ENCODE results near the gene TNIK.
"Not testable (repeated sequence)": the region's sequence is repeated elsewhere in the genome, so short reads cannot be mapped to it uniquely, and the experiment has no call there.

The TNIK gene

DNA sequence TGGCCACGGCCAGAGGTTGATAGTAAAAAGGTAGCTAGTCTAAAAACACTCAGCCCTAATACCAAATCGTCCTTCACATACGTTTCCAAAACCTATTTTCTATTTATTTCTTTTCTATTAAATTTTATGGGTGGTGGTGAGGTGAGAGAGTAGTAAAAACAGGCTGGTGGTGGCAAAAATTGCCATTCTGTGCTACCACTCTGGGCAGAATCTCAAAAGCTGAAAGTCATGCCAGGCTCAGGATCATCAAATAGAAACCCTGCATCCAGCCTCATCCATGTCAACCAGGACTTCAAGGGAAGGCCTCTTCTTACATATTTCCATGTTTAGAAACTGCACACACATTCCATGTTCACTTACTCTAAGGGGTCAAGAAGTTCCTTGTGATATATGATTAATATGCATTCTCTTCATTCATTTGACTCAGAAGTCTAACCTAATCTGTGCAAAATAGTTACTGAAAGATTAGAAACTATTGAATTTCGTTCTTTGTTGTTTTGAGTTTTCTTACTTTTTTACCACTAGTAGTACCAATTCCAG is 153.1 kb downstream of the TNIK start:
- no peak for DNase-seq (ENCODE audit: low spot score)

DNA sequence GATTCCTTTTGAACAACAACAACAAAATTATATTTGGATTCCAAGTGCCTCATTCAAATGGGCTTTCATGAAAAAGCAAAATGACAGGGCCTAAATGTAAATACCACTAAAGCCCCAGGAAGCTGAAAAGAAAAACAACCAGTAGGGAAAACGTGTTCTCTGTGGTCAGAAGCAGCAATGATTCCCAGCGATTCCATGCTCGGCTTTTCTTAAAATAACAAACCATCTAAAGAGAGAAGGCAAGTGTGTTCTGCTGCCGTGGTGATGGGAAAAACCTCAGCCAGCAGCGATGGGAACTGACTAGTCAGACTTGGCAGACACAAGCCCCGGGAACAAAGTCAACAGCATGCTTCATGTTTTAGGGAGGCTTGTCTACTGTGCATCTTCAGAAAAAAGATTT is 153.6 kb downstream of the TNIK start:
- no peak for DNase-seq (ENCODE audit: low spot score)

DNA sequence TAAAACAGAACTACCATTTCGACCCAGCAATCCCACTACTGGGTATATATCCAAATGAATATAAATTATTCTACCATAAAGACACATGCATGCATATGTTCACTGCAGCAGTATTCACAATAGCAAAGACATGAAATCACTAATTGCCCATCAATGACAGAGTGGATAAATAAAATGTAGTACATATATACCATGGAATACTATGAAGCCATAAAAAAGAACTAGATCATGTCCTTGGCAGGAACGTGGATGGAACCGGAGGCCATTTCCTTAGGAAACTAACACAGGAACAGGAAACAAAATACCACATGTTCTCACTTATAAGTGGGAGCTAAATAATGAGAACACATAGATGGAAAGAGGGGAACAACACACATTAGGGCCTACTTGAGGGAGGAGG is 154.4 kb downstream of the TNIK start:
- not testable (repeated sequence) for DNase-seq (ENCODE audit: low spot score)

DNA sequence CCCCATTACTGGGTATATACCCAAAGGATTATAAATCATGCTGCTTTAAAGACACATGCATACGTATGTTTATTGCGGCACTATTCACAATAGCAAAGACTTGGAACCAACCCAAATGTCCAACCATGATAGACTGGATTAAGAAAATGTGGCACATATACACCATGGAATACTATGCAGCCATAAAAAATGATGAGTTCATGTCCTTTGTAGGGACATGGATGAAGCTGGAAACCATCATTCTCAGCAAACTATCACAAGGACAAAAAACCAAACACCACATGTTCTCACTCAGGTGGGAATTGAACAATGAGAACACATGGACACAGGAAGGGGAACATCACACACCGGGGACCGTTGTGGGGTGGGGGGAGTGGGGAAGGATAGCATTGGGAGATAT is 155.7 kb downstream of the TNIK start:
- not testable (repeated sequence) for DNase-seq (ENCODE audit: low spot score)

DNA sequence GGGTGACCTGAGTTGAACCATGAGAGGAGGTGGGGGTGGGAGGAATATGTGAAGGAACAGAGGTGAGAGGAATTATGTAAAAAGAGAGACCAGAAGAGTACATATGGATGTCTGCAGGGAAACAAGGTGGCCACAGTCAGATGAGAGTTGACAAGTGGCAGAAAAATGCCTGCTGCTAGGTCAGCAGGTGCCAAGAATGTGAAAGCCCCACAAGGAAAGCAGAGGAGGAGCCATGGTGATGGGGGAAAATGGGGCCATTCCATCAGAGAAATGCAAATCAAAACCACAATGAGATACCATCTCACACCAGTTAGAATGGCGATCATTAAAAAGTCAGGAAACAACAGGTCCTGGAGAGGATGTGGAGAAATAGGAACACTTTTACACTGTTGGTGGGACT is 156.2 kb downstream of the TNIK start:
- not testable (repeated sequence) for DNase-seq (ENCODE audit: low spot score)

DNA sequence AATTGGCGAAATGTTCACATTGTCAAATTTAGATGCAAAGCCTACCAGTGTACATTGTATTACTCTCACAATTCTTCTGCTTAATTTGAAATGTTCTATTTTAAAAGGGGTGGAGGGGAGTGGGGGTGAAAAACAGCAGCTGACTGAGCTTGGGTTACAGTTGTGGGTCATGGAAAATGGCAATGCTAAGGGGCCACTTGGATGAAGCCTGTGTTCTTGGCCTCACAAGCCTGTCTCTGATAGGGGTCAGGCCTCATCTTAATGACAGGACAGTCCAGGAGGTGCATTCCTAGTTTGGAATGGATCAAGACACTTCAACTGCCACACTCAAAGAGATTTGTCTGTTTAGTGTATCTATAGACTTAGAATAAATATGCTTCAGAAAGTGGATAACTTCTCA is 158.2 kb downstream of the TNIK start:
- DNase-seq (ENCODE audit: low spot score) = no peak

DNA sequence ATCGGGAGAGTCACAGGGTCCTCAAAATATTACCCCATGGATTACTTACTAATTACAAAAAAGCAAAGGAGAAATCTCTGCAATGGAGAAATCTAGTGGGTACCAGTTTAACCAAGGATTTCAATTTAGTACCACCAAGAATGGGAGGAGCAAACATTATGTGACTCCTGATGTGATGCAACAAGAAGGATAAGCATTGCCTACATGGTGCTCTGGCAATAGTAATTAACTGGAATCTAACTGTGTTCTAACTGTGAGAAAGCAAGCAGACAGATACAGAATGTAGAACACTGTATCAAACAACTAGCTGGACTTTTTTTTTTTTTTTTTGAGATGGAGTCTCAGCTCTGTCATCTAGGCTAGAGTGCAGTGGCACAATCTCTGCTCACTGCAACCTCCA is 159.2 kb downstream of the TNIK start:
- DNase-seq (ENCODE audit: low spot score) = no peak

DNA sequence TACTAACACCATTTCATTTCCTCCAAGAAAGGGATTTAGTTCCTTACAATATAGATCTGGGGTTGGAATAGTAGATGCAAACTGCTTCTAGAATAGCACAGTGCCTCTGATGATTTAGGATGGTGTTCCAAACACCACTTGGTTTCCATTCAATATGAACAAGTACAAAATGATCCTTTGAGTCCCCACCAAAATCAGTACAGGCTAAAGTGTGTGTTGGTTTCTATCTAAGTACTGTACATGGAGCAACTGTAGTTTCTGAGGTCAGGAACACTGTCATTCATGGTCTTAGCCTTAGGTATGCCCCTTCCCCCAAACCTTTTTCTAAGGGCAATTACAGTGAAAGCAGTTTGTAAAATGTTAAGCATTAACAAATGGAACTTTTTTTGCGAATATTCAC is 162.3 kb downstream of the TNIK start:
- no peak for DNase-seq (ENCODE audit: low spot score)

DNA sequence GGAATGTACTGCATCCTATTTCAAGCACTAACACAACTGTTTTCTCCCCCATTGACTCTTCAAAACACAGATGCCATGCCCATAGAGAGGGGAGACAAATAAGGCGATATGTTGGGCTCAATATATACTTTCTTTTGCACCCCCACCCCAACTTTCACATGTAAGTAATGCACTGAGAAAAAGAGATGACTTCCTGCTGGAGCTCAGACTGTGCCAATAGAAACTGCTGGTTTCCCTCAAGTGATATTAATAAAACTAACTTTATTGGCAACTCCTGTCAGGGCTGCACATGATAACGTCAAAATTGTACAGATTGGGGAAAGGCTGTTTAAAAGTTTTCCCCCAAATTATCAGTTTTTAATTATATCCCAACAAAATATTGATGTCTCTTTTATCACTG is 163.0 kb downstream of the TNIK start:
- no peak for DNase-seq (ENCODE audit: low spot score)

DNA sequence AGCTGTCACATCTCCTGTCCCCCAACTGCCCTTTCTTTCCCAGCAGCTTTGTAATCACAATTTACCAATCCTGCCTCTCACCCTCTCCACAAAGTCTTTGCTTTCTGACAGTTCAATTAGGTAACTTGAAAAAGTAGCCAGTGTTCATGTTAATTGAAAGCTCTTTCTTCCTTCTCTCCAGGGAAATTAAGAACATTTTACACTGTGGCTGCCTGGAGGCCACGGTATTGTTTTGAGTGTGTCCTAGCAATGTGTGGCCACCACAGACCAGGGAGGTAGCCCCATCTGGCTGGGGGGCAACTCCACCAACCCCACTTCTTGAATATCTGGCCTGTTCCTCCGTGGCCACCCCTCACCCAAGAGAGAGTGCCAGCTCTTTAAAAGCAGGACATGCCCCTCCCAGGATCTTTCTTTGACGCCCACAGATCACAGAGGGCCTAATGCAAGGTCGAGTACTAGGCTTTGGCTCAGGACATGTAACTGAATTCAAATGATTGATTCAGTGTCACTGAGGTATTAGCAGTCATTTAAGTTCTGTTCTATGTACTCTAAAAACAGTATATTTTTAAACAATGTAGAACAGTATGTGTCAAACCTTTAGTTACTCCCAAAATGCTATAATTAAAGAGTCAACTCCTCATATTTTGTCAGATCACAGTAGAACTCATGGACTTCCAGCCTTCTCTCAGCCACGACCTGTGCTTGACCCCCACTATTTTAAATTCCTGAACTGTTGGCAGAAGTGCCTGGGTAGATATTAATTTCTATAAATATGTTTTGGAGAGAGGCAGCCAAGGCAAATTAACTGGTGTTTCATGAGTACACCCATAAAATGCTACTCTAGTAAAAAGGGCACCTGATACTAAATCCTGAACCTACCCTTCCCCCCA is 164.5 kb downstream of the TNIK start:
- DNase-seq (ENCODE audit: low spot score) = no peak

DNA sequence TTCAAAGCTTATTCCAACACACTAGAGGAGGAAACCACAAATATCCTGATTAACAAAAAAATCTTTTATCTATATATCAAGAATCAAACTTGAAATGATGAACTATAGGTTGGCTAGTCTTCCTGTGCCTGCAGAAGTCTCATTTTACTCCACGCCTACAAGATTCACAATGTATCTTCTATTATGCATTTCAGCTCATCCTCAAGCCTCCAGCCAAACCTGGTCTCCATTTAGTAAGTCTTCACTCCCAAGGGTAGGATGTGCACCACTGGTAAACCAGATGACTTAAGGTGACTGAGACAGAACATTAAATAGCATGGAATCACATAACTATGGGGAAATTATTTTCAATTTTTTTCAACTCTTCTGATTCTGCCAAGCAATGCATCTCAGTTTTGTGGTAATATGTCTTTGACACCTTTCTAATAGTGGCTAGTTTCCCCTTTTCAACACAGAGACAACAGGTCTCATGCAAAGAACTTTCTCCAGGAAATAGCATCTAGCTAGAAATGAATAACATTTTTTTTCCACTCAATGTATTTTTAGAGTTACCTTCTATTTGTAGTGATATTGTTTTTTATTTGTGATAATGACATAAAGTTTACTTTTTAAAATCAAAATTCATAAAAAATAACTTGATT is 166.9 kb downstream of the TNIK start:
- no peak for DNase-seq (ENCODE audit: low spot score)

DNA sequence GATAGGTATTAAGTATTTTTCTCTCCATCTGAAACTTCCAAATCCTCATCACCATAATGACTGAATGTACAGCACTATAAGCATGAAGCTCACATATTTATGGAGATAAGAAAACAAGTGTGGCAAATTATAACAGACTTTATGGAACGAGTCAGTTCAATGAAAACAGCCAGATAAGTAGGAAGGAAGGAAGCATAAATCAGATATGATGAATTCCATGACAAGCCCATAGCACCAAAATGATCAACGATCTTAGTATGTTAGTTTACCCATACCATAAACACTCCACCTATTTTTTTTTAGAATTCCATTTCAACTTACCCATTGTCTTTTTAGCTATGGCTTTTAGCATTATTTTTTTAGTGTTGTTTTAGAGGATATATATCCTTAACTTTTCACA is 169.5 kb downstream of the TNIK start:
- no peak for DNase-seq (ENCODE audit: low spot score)

DNA sequence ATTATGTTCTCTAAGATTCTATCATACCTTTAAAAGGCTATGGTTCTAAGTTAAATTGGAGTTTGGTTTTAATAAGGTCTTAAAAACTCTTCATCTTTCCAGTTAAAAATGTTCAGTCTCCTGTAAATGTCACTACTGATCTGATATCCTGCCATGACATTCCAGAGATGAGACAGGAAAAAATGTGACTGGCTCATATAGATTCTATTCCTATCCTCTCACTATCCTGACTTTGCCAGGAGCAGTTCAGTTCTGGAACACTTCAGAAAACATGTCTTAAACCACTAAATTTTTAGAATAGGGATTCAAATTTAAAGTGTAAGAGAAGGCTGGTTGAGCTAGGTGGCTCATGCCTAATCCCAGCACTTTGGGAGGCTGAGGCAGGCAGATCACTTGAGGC is 170.9 kb downstream of the TNIK start:
- DNase-seq (ENCODE audit: low spot score) = no peak

DNA sequence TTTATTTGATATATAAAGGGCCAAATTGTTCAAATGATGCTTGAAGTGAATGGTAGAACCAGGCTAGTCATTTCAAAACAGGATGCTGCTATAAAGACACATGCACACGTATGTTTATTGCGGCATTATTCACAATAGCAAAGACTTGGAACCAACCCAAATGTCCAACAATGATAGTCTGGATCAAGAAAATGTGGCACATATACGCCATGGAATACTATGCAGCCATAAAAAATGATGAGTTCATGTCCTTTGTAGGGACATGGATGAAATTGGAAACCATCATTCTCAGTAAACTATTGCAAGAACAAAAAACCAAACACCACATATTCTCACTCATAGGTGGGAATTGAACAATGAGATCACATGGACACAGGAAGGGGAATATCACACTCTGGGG is 172.4 kb downstream of the TNIK start:
- not testable (repeated sequence) for DNase-seq (ENCODE audit: low spot score)

DNA sequence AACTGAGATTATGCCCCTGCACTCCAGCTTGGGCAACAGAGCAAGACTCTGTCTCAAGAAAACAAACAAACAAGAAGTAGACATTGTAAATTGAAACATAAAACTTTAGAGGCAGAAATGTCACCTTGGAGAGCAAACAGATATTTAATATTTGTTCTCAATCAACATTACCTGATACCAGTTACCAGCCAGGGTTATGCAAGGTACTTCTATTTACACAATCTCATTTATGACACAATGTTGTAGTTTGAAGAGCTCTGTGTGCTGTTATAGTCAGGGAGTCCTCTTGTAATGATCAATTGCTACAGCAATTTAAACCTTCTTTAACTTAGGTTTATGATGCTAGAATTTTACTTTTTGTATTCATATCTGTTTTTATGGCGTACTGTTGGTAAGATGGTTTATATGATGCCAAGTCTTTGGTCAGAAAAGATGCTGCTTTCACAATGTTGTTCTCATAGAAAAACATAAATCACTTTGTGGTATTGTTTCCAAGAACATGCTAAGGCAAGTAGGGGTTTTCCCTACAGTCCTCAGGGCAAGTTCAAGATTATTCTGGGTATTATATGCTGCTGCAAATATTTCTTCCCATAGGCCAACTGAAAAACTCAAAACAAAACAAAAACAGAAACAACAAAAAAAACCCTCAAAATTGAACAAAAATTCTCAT is 173.5 kb downstream of the TNIK start:
- no peak for DNase-seq (ENCODE audit: low spot score)

DNA sequence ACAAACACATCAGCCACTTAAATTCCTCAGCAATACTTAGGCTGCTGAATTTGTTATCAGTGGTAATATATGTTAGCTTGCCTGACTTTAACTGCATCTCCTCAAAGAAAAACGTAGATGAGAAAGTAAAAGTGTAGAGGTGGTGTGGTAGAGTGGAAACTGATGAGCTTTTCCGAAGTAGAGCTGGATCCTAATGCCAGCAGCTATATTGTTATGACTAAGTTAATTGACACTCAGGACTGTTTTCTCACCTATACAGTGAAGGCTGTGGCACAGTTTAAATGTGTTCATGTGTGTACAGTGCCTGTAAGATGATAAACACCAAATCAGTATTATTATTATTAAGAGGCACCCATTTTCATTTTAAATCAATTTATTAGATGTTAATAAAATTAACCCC is 174.9 kb downstream of the TNIK start:
- DNase-seq (ENCODE audit: low spot score) = no peak

DNA sequence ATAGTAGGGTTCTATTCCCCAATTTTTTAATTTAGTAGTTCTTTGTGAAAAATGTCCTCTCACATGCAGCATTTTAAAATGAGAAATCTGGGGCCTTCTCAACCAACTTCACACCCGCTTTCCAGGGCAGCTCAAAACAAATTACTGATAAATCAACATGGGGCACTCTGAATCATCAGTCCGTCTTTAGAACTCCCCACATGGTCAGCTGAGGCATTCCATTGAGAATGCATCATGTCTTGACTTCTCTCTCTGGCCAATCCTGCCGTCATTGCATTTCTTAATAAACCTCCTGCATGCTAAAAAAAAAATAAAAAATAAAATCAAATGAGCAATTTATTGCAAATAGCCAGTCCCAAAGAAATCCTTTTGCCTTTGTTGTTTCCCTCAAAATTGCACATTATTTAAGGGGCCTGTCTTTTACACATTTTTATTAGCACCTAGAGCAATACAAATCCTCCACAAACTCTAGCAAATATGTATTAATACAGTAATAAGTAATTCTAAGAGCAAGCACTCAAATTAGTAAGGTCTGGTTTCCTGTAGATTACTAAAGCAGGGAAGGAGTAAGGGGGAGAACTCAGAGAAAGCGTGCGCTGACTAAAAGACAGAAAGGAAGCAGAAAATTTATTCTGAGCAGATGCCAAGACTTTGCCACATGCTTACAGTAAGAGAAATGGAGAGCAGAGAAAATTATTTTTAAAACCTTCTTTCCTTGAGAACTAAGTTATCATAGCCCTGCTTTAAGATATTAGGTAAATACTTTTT is 175.7 kb downstream of the TNIK start:
- DNase-seq (ENCODE audit: low spot score) = no peak

DNA sequence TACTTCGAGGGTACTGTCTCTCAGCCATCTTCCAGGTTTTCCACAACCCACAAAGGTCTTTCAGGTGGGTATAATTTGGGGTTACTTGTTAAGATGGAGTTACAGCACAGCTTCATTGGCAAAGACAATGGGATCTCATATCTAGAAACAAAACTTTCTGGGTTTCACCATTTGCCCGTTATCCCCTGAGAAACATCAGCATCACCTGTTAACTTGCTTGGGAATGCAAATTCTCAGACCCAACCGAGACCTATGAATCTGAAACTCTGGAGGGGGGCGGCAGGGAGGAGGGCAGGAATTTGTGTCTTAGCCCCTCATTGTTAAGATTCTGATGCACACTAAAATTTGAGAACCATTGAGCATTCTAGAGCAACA is 176.4 kb downstream of the TNIK start:
- no peak for DNase-seq (ENCODE audit: low spot score)

DNA sequence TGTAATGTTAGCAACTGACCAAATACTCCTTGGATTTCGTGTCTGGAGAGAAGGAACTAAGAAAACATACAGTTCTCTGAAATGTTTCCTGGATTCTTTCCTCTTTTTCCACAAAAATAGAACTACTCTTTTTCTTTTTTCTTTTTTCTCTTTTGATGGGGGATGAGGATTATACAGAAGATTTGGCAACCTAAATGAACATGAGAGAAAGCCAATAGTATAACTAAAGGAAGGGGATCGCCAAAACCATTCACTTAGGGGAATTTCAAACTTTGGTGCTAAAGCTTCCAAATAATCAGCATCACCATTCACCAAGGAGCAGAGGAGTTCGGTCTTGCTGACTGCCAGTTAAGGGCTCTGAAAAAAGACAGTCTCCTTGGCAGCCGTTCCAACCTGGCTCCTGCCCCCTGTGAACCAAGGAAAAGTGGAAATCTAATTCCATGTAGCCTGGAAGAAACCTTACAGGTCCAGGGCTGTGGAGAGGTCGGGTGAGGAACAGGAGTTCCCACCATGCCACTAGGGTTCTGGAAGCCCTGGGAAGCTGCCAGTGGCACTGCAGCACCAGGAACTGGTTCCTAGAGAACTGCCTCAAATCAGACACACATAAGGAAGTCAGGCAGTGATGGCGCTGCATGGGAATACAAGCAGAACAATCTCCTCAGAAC is 176.9 kb downstream of the TNIK start:
- no peak for DNase-seq (ENCODE audit: low spot score)

DNA sequence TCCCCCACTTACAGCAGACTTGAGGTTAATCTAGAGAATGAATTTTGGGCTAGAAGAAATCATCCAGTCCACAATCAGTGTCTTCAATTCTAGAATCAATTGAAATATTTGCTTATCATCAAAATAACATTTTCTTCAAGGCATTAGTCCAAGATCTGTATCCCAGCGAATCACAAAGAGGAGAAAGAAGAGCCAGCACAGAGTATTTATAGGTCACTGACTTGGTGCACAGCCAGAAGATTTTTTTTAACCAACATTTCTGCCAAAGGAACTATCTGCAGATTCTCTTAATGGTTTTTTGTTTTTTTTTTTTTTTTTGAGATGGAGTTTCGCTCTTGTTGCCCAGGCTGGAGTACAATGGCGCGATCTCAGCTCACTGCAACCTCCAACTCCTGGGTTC is 178.2 kb downstream of the TNIK start:
- DNase-seq (ENCODE audit: low spot score) = no peak

DNA sequence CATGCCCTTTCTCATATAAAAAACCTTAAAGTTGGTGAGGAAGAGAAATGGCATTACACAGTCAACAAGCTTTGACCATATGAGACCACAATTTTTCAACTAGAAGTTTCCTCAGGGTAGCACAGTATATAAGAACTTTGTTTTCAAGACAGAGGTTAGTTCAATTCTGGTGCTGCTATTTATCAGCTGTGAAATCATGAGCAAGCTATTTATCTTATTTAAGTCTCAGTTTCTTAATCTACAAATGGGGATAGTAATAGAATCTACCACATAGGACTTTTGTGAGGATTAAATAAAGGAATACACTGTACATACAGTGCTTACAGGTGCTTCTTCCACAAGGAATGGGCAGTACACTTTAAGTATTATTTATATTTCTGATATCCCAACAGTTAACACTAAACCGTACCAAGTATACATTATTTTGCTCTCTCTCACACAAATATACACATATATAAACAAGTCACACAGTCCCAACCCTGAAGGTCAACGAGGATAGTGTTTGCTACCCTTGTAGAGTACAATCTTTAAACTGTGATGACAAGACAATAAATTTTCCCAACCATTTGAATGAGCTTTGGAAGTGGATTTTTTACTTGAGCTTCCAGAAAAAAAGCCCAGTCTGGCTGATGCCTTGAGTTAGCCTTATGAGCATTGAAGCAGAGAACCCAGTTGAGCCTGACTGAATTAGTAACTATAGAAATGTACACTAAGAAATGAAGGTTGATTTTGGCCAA is 178.8 kb downstream of the TNIK start:
- DNase-seq (ENCODE audit: low spot score) = no peak
